Embryonic facial prominence (tissue), 1 donor: ENCODE results near the gene MRPS5.

ENCODE experiments used
- DNase-seq: peaks from one replicate; pipeline ENCODE4 v3.0.0-alpha.2; 2016; ENCODE audit errors: extremely low spot score

MRPS5 gene

DNA sequence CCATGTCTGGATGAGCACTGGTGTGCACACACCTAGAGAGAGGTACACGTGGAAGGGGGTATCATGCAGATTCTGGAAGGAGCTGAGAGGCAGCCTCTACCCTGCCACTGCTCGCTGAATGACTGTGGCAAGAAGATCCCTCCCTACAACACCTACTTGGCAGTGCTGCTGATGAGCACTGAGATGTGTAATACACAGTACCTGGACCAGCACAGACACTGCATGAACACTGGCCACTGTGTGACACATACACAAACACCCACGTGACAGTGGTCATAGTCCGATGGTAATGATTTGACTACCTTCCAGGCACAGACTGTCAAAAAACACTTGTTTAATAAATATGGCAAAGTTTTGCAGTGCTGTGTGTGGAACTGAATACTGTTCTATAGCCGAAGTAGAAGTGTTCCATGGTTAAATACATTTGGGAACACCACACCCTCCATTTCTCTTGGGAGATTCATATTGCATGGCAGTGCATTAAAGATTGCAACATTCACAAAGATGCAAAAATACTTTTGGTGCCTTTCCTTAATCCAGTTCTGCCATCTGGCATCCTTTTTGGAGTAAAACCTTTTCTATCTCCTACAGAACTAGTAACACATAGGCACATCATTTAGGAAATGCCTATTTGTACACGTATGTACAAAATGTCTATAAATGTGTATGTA is 29.6 kb downstream of the MRPS5 start:
- DNase-seq, result no peak

- no peak for DNase-seq
Measured at GRCh38 chr2:95087379-95087778, 34.2 kb downstream of the MRPS5 start.

DNA sequence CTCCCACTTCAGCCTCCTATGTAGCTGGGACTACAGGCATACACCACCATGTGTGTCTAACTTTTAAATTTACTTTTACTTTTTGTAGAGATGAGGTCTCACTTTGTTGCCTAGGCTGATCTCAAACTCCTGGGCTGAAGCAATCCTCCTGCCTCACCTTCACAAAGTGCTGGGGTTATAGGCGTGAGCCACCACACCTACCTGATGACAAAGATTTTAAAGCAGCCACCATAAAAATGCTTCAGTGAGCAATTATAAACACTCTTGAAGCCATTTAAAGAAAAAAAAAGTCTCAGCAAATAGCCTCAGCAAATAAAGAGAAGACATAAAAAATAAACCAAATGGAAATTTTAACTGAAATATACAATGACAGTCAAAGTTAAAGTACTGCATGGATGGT is 35.6 kb downstream of the MRPS5 start:
- DNase-seq, result no peak

- DNase-seq, result no peak
Measured at GRCh38 chr2:95082477-95082876, 39.1 kb downstream of the MRPS5 start.

GRCh38 chr2:95079199-95079683 is 42.4 kb downstream of the MRPS5 start:
- DNase-seq, result no peak

DNA sequence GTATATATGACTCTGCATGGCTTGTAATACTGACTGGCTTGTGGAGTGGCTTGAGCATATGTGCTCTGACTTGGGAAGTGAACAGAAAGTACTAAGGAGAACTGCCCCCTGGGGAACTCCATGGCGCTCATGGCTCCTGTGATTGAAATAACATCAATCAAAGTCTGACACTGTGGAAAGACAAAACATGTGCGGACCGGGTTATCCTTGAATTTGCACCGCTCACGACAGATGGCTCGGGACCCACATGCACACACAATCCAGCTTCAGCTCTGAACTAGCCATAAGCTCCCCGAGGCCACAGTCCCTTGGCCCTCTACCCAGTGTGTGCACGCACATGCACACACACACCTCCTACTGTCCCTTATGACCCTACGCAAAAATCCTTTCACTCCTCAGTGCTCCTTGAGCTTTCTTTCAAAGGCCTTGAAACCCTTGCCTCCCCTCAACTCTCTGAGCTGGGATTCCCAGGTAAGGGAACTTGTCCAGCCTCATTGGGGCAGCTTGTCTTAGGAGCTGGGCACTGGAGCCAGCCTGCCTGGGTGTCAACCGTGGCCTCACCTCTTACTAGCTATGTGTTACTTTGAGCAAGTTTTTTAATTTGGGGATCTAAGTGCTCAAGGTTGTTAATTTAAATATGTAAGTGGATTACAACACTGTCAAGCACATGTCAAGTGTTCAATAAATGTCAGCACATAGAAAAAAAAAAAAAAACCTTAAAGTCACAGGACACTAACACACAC is 43.6 kb downstream of the MRPS5 start:
- no peak for DNase-seq

DNA sequence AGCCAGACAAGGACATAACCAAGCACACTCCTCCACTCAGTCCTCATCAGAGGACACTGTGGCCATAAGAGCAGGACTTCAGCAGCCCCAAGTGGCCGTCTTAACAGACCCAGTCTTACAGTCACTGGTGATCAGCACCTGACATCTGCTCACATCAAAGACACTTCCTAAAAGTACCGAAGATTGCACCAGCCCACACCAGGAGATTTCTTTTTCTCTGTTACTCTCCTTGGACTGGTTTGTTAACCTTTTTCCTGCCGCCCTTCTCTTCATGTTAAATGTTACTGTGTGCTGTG is 44.1 kb downstream of the MRPS5 start:
- DNase-seq, result no peak

- no peak for DNase-seq
Measured at GRCh38 chr2:95076705-95077529, 44.7 kb downstream of the MRPS5 start.

GRCh38 chr2:95075440-95076132 is 46.0 kb downstream of the MRPS5 start:
- DNase-seq, result no peak

GRCh38 chr2:95074663-95075439 is 46.8 kb downstream of the MRPS5 start:
- no peak for DNase-seq

GRCh38 chr2:95073856-95074662 is 47.5 kb downstream of the MRPS5 start:
- DNase-seq, result no peak

GRCh38 chr2:95072424-95072823 is 49.2 kb downstream of the MRPS5 start:
- no peak for DNase-seq

DNA sequence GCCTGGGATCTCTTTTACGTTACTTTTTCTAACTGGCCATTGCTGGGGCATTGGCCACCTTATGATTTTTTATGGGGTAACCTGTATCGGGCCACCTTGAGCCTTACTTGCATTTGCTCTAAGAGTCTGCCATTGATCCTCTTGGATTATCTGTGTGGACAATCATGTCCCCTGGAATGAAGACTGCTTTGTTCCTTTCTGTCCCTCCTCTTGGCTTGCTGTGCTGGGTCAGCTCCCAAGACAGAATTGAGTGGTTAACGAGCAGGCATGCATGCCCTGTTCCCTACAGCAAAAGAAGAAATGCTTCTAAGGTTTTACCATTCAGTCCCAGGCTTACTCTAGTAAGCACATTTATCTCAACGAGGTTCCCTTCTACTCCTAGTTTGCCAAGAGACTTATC is 49.8 kb downstream of the MRPS5 start:
- no peak for DNase-seq

- DNase-seq, result no peak
Measured at GRCh38 chr2:95069465-95069864, 52.1 kb downstream of the MRPS5 start.

- no peak for DNase-seq
Measured at GRCh38 chr2:95068256-95068655, 53.4 kb downstream of the MRPS5 start.

GRCh38 chr2:95063086-95063958 is 58.3 kb downstream of the MRPS5 start:
- DNase-seq, result no peak

GRCh38 chr2:95062242-95063085 is 59.1 kb downstream of the MRPS5 start:
- DNase-seq, result no peak

DNA sequence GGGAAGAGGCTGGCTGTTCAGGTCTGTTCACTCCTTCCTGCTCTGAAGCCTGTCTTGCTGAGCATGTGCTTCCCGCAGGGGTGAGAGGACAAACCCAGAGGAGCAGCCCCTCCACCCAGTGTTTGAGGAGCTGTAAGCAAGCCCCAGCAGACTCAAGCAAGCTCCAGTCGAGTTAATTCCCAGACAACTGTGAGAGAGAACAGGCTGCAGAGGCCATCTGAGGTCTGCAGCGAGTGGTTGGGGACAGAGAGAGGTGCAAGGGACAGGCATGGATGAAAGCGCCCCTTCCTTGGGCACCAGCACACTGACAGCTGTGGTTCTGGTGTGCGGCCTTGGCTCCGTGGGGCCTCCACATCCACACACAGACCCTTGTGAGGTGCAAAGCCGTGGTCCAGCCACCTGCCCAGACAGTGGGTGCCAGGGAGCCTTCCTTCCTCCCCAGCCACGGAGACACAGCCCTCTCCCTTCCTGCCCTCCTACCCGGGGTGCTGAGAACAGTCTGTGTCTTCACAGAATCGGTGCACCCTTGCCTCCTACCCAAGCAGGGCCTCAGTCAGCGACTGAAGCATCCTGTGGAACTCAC is 59.9 kb downstream of the MRPS5 start:
- no peak for DNase-seq
